A549 (cell line): ENCODE data around the gene UGT1A4. TPM values are rescaled to one million over a fixed set of nuclear protein-coding genes. Genes with fewer than 3 reads are reported as not detected.

ENCODE experiments used
- ATAC-seq, 2 experiments: fragments of 200-7000 bp in 1 of 2; fragments of >200 bp in 1 of 2; cut with Nextera tagmentation in 1 of 2; cut with Tn5 transposase in 1 of 2; 3 replicates each; pipeline versions ENCODE4 v1.8.0 to v1.9.1; 2018 to 2020; ENCODE audit warnings: mild to moderate bottlenecking in 1 of 2, moderate library complexity in 1 of 2
- CTCF ChIA-PET: fragments of 300-600 bp; sonication (Branson Sonifier 250); formaldehyde crosslinking; extraction: SDS; loops from one replicate; lab custom pipeline; 2021; ENCODE audit warnings: antibody characterized with exemption, inconsistent platforms; lab: Yijun Ruan, JAX
- POLR2A ChIA-PET: fragments of 350-600 bp; formaldehyde crosslinking; extraction: SDS; loops from one replicate; lab custom pipeline; 2021; ENCODE audit warnings: antibody characterized with exemption, inconsistent platforms; lab: Yijun Ruan, JAX
- DNase-seq, 2 experiments: peaks; one replicate each; pipeline versions ENCODE4 v3.0.0 to v3.0.0-alpha.2; 2011 to 2016; ENCODE audit warnings: low read depth in 1 of 2, low spot score in 1 of 2
- FAIRE-seq: peaks from 2 replicates; lab custom pipeline; 2011; peaks lifted over from hg19 to GRCh38; lab: Jason Lieb, UNC
- H3K27ac ChIP-seq, 2 experiments: fragments of >200 bp; sonication (Bioruptor Twin); formaldehyde crosslinking; 3 replicates each; pipeline ENCODE4 v1.5.1; 2016 to 2017
- H3K4me1 ChIP-seq: fragments of >200 bp; sonication (Bioruptor Twin); formaldehyde crosslinking; 3 replicates; pipeline ENCODE4 v1.6.1; 2016
- H3K4me2 ChIP-seq: fragments of >200 bp; sonication (Bioruptor Twin); formaldehyde crosslinking; 3 replicates; pipeline ENCODE4 v1.6.1; 2016
- H3K4me3 ChIP-seq: fragments of >200 bp; sonication (Bioruptor Twin); formaldehyde crosslinking; 3 replicates; pipeline ENCODE4 v1.5.1; 2016
- H3K9me3 ChIP-seq: fragments of >200 bp; sonication (Bioruptor Twin); formaldehyde crosslinking; 3 replicates; pipeline ENCODE4 v1.6.1; 2016
- CBX2 ChIP-seq: fragments of 200-600 bp; sonication (generic); IDR thresholded peaks from 2 replicates; pipeline ENCODE4 v1.6.1; 2016; ENCODE audit warnings: low read depth, mild to moderate bottlenecking, borderline replicate concordance
- CBX8 ChIP-seq: fragments of 200-600 bp; sonication (generic); IDR thresholded peaks from 2 replicates; pipeline ENCODE4 v1.6.1; 2016
- ELK1 ChIP-seq: fragments of 150-350 bp; IDR thresholded peaks from 2 replicates; pipeline ENCODE4 v1.6.1; 2014; ENCODE audit warnings: low read depth, mild to moderate bottlenecking, low read length
- ESRRA ChIP-seq: fragments of 150-350 bp; IDR thresholded peaks from 2 replicates; pipeline ENCODE4 v1.6.1; 2014; ENCODE audit warnings: mild to moderate bottlenecking, low read length, borderline replicate concordance
- HMGXB4 ChIP-seq: fragments of 250-450 bp; sonication (Bioruptor Pico); IDR thresholded peaks from 2 replicates; pipeline ENCODE4 v1.5.0; 2021; ENCODE audit warnings: mild to moderate bottlenecking, moderate library complexity, borderline replicate concordance
- HOXB13 ChIP-seq: fragments of 250-450 bp; sonication (Bioruptor Pico); IDR thresholded peaks from 2 replicates; pipeline ENCODE4 v1.5.0; 2020; ENCODE audit warnings: low read depth, mild to moderate bottlenecking, moderate library complexity
- MAFK ChIP-seq: fragments of 450-650 bp; IDR thresholded peaks from 2 replicates; pipeline ENCODE4 v1.6.1; 2014; ENCODE audit not compliant: partially characterized antibody
- MYC ChIP-seq: IDR thresholded peaks from 2 replicates; pipeline ENCODE4 v1.6.1; 2012; ENCODE audit warnings: mild to moderate bottlenecking, inconsistent platforms, low read length, improper control_type of control experiment, borderline replicate concordance
- NFE2L2 ChIP-seq: fragments of 150-350 bp; conservative IDR thresholded peaks from 2 replicates; pipeline ENCODE4 v1.6.1; 2014; ENCODE audit warnings: low read length
- RCOR1 ChIP-seq: fragments of 150-350 bp; IDR thresholded peaks from 2 replicates; pipeline ENCODE4 v1.6.1; 2014; ENCODE audit warnings: antibody characterized with exemption, low read length, low read depth
- REST ChIP-seq: fragments of 200-600 bp; sonication (generic); IDR thresholded peaks from 2 replicates; pipeline ENCODE4 v1.6.1; 2016; ENCODE audit warnings: antibody characterized with exemption, mild to moderate bottlenecking, moderate library complexity
- TP53 ChIP-seq: fragments of 250-450 bp; sonication (Bioruptor Pico); IDR thresholded peaks from 2 replicates; pipeline ENCODE4 v1.5.0; 2021; ENCODE audit warnings: mild to moderate bottlenecking, moderate library complexity
- ZC3H11A ChIP-seq: fragments of 450-650 bp; IDR thresholded peaks from 2 replicates; pipeline ENCODE4 v1.6.1; 2014; ENCODE audit warnings: antibody characterized with exemption, mild to moderate bottlenecking
- ZFP36 ChIP-seq: fragments of 450-650 bp; IDR thresholded peaks from 2 replicates; pipeline ENCODE4 v1.6.1; 2014; ENCODE audit warnings: borderline replicate concordance; ENCODE audit not compliant: partially characterized antibody
- WGBS: methylation state at CpG from one replicate; pipeline ENCODE4 v1.1.6; 2017; ENCODE audit errors: missing lambda C conversion rate; 5-methylcytosine and 5-hydroxymethylcytosine counted together
- polyA plus RNA-seq, 4 experiments: library from polyadenylated mRNA; depleted of rRNA in 3 of 4; stranded (reverse); fragments of >200 nt; fragmentation: RNase III in 1 of 4; extraction: RNeasy Plus Mini Kit Qiagen cat#74134 plus additional on column Dnase treatment in 1 of 4; gene quantifications; 2 replicates in 3 of 4; 3 replicates in 1 of 4; pipeline ENCODE4 v1.2.3, GENCODE V29; 2011 to 2017
- TF ChIP-seq, protein P1 (sequence below): fragments of >200 bp; sonication (Bioruptor Twin); formaldehyde crosslinking; IDR thresholded peaks from 3 replicates; pipeline ENCODE4 v1.5.1; 2016
- TF ChIP-seq, protein P2 (sequence below): fragments of >200 bp; sonication (Bioruptor Twin); formaldehyde crosslinking; IDR thresholded peaks from 3 replicates; pipeline ENCODE4 v1.6.1; 2016

The UGT1A4 gene
- polyA plus RNA-seq, 2 of the 4 experiments (the other 2 are of a cell fraction) = 0.13 to 0.14 TPM

- Histone ChIP-seq H3K4me3 (no peak overlapping the region), H3K4me1 (peaks cover 36% of the 10 kb centered on the region), H3K27ac (peak overlapping the region; percentile 28 to 81; a peak in 3 of 6 replicates), H3K9me3 (no peaks in the 10 kb centered on the region), H3K4me2 (no peak overlapping the region)
- FAIRE-seq (no peak), ATAC-seq (no peak), DNase-seq (no peak)
- POLR2A ChIA-PET = interaction anchor here (1.2 kb wide), 1 partner anchor 248 kb away, joined by 11 read pairs; no protein-coding TSS in a partner anchor
- CTCF ChIA-PET = interaction anchor here (0.6 to 1.9 kb wide), 5 partner anchors 12 to 109 kb away, joined by 3 to 12 read pairs (median 3); no protein-coding TSS in a partner anchor
- no peak for TF ChIP-seq CBX2
- no peak for TF ChIP-seq HOXB13 (CRISPR knock-in tag)
- no peak for TF ChIP-seq ZC3H11A
- TF ChIP-seq, protein P1, sequence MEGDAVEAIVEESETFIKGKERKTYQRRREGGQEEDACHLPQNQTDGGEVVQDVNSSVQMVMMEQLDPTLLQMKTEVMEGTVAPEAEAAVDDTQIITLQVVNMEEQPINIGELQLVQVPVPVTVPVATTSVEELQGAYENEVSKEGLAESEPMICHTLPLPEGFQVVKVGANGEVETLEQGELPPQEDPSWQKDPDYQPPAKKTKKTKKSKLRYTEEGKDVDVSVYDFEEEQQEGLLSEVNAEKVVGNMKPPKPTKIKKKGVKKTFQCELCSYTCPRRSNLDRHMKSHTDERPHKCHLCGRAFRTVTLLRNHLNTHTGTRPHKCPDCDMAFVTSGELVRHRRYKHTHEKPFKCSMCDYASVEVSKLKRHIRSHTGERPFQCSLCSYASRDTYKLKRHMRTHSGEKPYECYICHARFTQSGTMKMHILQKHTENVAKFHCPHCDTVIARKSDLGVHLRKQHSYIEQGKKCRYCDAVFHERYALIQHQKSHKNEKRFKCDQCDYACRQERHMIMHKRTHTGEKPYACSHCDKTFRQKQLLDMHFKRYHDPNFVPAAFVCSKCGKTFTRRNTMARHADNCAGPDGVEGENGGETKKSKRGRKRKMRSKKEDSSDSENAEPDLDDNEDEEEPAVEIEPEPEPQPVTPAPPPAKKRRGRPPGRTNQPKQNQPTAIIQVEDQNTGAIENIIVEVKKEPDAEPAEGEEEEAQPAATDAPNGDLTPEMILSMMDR = no peak
- no peak for TF ChIP-seq RCOR1
- no peak for TF ChIP-seq HMGXB4 (CRISPR knock-in tag)
- 83% methylated on average over 4 of the region's 6 CpGs for WGBS
Measured at GRCh38 chr2:233820774-233821105, 102.2 kb downstream of the UGT1A4 start.

GRCh38 chr2:233821196-233821595 lies 102.7 kb downstream of the UGT1A4 start:
- TF ChIP-seq MYC (no peak), ZC3H11A (no peak), TP53 (CRISPR knock-in tag) (no peak), ESRRA (no peak), CBX8 (no peak), HMGXB4 (CRISPR knock-in tag) (no peak), NFE2L2 (no peak), MAFK (no peak), ELK1 (no peak)
- 0 out of 3 replicates have a peak, but pooled peaks cover 1% of the 10 kb centered on the region for H3K9me3 ChIP-seq
- no peak overlapping the region for H3K4me3 ChIP-seq
- FAIRE-seq = no peak
- H3K4me1 ChIP-seq = peaks cover 33% of the 10 kb centered on the region
- 94% methylated on average over 3 of the region's 3 CpGs for WGBS
- no peak for ATAC-seq
- DNase-seq = no peak
- CTCF ChIA-PET = interaction anchor here (0.6 to 1.9 kb wide), 5 partner anchors 12 to 110 kb away, joined by 3 to 12 read pairs (median 3); no protein-coding TSS in a partner anchor
- no peak overlapping the region for H3K4me2 ChIP-seq
- peak overlapping the region in 1 of 2 experiments; percentile 81; a peak in 3 of 6 replicates for H3K27ac ChIP-seq
- POLR2A ChIA-PET = interaction anchor here (1.2 kb wide), 1 partner anchor 248 kb away, joined by 11 read pairs; no protein-coding TSS in a partner anchor

DNA sequence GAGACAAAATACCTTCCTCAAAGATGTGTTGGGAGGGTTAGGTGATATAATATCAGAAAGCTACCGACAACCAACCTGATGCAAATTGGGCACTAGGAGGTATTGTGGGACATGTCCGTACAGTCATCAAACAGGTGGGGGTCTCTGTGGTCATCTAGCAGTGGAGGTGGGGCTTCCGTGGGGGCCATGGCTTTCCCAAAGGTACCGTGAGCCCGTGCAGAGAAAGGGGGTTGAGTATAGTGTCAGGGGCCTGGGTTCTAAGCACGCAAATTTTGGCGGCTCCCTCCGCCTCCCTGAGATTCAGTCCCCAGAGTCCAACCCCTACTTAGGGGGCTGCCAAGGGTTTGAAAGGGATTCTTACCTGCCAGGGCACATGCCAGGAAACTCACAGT lies 103.2 kb downstream of the UGT1A4 start:
- H3K4me2 ChIP-seq = no peak overlapping the region
- ChIA-PET POLR2A (no interaction called here), CTCF (interaction anchor here (1.9 kb wide), 1 partner anchor 31 kb away, joined by 3 read pairs; no protein-coding TSS in a partner anchor)
- 94% methylated on average over 8 of the region's 8 CpGs for WGBS
- H3K4me3 ChIP-seq = no peak overlapping the region
- DNase-seq = no peak
- ATAC-seq = no peak
- peaks cover 28% of the 10 kb centered on the region for H3K4me1 ChIP-seq
- 0 out of 3 replicates have a peak, but pooled peaks cover 6% of the 10 kb centered on the region for H3K9me3 ChIP-seq
- peak overlapping the region in 1 of 2 experiments; percentile 81; a peak in 3 of 6 replicates for H3K27ac ChIP-seq
- no peak for FAIRE-seq
- TF ChIP-seq HOXB13 (CRISPR knock-in tag) = no peak
- TF ChIP-seq ZFP36 = no peak
- TF ChIP-seq ELK1 = no peak
- TF ChIP-seq CBX8 = no peak
- TF ChIP-seq, protein P2, sequence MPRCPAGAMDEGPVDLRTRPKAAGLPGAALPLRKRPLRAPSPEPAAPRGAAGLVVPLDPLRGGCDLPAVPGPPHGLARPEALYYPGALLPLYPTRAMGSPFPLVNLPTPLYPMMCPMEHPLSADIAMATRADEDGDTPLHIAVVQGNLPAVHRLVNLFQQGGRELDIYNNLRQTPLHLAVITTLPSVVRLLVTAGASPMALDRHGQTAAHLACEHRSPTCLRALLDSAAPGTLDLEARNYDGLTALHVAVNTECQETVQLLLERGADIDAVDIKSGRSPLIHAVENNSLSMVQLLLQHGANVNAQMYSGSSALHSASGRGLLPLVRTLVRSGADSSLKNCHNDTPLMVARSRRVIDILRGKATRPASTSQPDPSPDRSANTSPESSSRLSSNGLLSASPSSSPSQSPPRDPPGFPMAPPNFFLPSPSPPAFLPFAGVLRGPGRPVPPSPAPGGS = no peak
- TF ChIP-seq REST = no peak
- TF ChIP-seq MYC = no peak
